ENCODE data around the gene ADAMTS18. TPM values are rescaled to one million over a fixed set of nuclear protein-coding genes. Genes with fewer than 3 reads are reported as not detected.

Gene ADAMTS18
- polyA plus RNA-seq, 1 of the 3 experiments (the other 2 are of a cell fraction): under 0.01 TPM

DNA sequence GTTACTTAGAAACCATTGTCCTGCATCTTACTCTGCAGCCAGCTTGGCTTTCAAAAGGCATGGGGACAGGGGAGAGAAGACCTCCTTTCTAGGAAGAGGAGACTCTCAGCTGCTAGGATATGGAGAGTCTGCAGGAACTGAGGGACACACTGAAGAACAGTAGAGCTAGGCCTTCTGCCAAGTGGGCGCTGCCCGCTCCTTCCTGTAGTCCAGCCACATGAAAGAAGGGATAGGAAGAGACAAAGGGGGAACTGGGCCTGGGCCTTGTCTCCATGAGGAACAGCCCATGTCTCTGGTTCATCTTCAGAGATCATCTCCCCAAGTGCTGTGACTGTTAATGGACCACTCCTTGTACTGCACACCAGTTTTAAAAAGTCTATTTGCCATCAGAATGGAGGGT lies 157.3 kb downstream of the ADAMTS18 start:
- H3F3A ChIP-seq (replicated peaks; ENCODE audit: insufficient read depth): no peaks in the 10 kb centered on the region
- H3K79me2 ChIP-seq (ENCODE audit: insufficient read depth): no peaks in the 10 kb centered on the region
- CTCF ChIA-PET: interaction anchor here (0.7 to 1.1 kb wide), 2 partner anchors 42 to 180 kb away, joined by 3 to 4 read pairs; no protein-coding TSS in a partner anchor
- no peak overlapping the region for H3K4me3 ChIP-seq (ENCODE audit: low read depth in 2 of 2, low read length in 1 of 2)
- no peaks in the 10 kb centered on the region for H4K20me1 ChIP-seq (ENCODE audit: insufficient read depth)
- no peaks in the 10 kb centered on the region for H3K36me3 ChIP-seq (replicated peaks in 1 of 2; ENCODE audit: control insufficient read depth in 1 of 2, insufficient read depth in 2 of 2, low read length in 1 of 2)
- H3K27me3 ChIP-seq (ENCODE audit: insufficient read depth): no peaks in the 10 kb centered on the region
- DNase-seq: no peak
- H3K4me1 ChIP-seq (ENCODE audit: control insufficient read depth in 1 of 2, insufficient read depth in 2 of 2, low read depth in 1 of 2, low read length in 1 of 2): no peaks in the 10 kb centered on the region
- no peak overlapping the region for H3K4me2 ChIP-seq
- TF ChIP-seq RXRA (IDR thresholded peaks at IDR 0.05; ENCODE audit: borderline replicate concordance, low read depth): no peak
- no peak for TF ChIP-seq GABPA (IDR thresholded peaks at IDR 0.05; ENCODE audit: low read depth)
- TF ChIP-seq, protein P1, sequence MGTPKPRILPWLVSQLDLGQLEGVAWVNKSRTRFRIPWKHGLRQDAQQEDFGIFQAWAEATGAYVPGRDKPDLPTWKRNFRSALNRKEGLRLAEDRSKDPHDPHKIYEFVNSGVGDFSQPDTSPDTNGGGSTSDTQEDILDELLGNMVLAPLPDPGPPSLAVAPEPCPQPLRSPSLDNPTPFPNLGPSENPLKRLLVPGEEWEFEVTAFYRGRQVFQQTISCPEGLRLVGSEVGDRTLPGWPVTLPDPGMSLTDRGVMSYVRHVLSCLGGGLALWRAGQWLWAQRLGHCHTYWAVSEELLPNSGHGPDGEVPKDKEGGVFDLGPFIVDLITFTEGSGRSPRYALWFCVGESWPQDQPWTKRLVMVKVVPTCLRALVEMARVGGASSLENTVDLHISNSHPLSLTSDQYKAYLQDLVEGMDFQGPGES (IDR thresholded peaks at IDR 0.05; ENCODE audit: low read depth, low read length): no peak
- TF ChIP-seq, protein P2, sequence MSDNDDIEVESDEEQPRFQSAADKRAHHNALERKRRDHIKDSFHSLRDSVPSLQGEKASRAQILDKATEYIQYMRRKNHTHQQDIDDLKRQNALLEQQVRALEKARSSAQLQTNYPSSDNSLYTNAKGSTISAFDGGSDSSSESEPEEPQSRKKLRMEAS (IDR thresholded peaks at IDR 0.05; ENCODE audit: low read depth): no peak
- TF ChIP-seq CHD2 (IDR thresholded peaks at IDR 0.05; ENCODE audit: low read length, partially characterized antibody): no peak
- TF ChIP-seq, protein P3, sequence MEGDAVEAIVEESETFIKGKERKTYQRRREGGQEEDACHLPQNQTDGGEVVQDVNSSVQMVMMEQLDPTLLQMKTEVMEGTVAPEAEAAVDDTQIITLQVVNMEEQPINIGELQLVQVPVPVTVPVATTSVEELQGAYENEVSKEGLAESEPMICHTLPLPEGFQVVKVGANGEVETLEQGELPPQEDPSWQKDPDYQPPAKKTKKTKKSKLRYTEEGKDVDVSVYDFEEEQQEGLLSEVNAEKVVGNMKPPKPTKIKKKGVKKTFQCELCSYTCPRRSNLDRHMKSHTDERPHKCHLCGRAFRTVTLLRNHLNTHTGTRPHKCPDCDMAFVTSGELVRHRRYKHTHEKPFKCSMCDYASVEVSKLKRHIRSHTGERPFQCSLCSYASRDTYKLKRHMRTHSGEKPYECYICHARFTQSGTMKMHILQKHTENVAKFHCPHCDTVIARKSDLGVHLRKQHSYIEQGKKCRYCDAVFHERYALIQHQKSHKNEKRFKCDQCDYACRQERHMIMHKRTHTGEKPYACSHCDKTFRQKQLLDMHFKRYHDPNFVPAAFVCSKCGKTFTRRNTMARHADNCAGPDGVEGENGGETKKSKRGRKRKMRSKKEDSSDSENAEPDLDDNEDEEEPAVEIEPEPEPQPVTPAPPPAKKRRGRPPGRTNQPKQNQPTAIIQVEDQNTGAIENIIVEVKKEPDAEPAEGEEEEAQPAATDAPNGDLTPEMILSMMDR (IDR thresholded peaks at IDR 0.05): no peak
- TF ChIP-seq EP300 (IDR thresholded peaks at IDR 0.05; ENCODE audit: borderline replicate concordance in 1 of 2, low read depth in 1 of 2, low read length in 1 of 2): no peak
- no peak for TF ChIP-seq SIN3A (IDR thresholded peaks at IDR 0.05; ENCODE audit: borderline replicate concordance, low read depth, low read length)
- TF ChIP-seq TCF12 (IDR thresholded peaks at IDR 0.05): no peak
- TF ChIP-seq EZH2phosphoT487 (IDR thresholded peaks at IDR 0.05; ENCODE audit: borderline replicate concordance, low read depth): no peak
- H3K27ac ChIP-seq (ENCODE audit: low read depth in 2 of 2, low read length in 1 of 2): no peak overlapping the region
- H2AFZ ChIP-seq (ENCODE audit: low read depth): no peak overlapping the region
- H3K9me3 ChIP-seq: no peaks in the 10 kb centered on the region
- H3K9me2 ChIP-seq: no peaks in the 10 kb centered on the region
- H3K9ac ChIP-seq: no peak overlapping the region
- 94% methylated on average over 2 of the region's 2 CpGs for WGBS (ENCODE audit: low lambda C conversion rate)
- POLR2A ChIA-PET: no interaction called here

DNA sequence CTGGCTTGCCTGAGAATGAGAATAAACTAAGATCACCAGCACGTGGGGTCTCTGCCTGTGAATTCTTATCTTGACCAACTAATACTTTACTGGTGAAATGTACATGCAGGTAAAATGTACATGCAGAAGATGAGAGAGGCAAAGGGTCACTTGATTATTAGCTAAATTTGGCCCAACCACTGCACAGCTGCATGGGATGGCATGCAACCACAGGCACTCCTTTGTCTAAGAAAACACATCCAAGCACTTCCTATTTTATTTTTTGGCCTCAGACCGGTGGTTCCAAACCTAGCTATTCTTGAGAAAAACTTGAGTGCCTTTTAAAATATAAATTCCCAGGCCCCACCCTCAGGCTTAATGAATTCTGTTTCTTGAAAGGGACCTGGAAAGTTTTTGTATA lies 157.7 kb downstream of the ADAMTS18 start:
- H3K4me3 ChIP-seq (ENCODE audit: low read depth in 2 of 2, low read length in 1 of 2): no peak overlapping the region
- H3K36me3 ChIP-seq (replicated peaks in 1 of 2; ENCODE audit: control insufficient read depth in 1 of 2, insufficient read depth in 2 of 2, low read length in 1 of 2): no peaks in the 10 kb centered on the region
- no peaks in the 10 kb centered on the region for H3K9me2 ChIP-seq
- POLR2A ChIA-PET: no interaction called here
- CTCF ChIA-PET: interaction anchor here (0.7 to 1.1 kb wide), 3 partner anchors 27 to 180 kb away, joined by 3 to 4 read pairs (median 3); no protein-coding TSS in a partner anchor
- no peaks in the 10 kb centered on the region for H3K4me1 ChIP-seq (ENCODE audit: control insufficient read depth in 1 of 2, insufficient read depth in 2 of 2, low read depth in 1 of 2, low read length in 1 of 2)
- no peak overlapping the region for H3K27ac ChIP-seq (ENCODE audit: low read depth in 2 of 2, low read length in 1 of 2)
- H3K27me3 ChIP-seq (ENCODE audit: insufficient read depth): no peaks in the 10 kb centered on the region
- no peaks in the 10 kb centered on the region for H4K20me1 ChIP-seq (ENCODE audit: insufficient read depth)
- H3K9ac ChIP-seq: no peak overlapping the region
- WGBS (ENCODE audit: low lambda C conversion rate): 49% methylated on average over 2 of the region's 2 CpGs
- no peaks in the 10 kb centered on the region for H3K9me3 ChIP-seq
- no peak overlapping the region for H2AFZ ChIP-seq (ENCODE audit: low read depth)
- no peaks in the 10 kb centered on the region for H3K79me2 ChIP-seq (ENCODE audit: insufficient read depth)
- no peak overlapping the region for H3K4me2 ChIP-seq
- DNase-seq: no peak
- no peaks in the 10 kb centered on the region for H3F3A ChIP-seq (replicated peaks; ENCODE audit: insufficient read depth)
- no peak for TF ChIP-seq FOSL2 (IDR thresholded peaks at IDR 0.05; ENCODE audit: borderline replicate concordance, low read depth)
- no peak for TF ChIP-seq GABPA (IDR thresholded peaks at IDR 0.05; ENCODE audit: low read depth)
- no peak for TF ChIP-seq MEF2A (IDR thresholded peaks at IDR 0.05; ENCODE audit: borderline replicate concordance, low read depth)
- no peak for TF ChIP-seq ELF1 (IDR thresholded peaks at IDR 0.05)
- TF ChIP-seq, protein P4, sequence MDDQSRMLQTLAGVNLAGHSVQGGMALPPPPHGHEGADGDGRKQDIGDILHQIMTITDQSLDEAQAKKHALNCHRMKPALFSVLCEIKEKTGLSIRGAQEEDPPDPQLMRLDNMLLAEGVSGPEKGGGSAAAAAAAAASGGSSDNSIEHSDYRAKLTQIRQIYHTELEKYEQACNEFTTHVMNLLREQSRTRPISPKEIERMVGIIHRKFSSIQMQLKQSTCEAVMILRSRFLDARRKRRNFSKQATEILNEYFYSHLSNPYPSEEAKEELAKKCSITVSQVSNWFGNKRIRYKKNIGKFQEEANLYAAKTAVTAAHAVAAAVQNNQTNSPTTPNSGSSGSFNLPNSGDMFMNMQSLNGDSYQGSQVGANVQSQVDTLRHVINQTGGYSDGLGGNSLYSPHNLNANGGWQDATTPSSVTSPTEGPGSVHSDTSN (IDR thresholded peaks at IDR 0.05): no peak
- no peak for TF ChIP-seq RXRA (IDR thresholded peaks at IDR 0.05; ENCODE audit: borderline replicate concordance, low read depth)
- no peak for TF ChIP-seq TCF12 (IDR thresholded peaks at IDR 0.05)
- TF ChIP-seq RAD21 (IDR thresholded peaks at IDR 0.05; ENCODE audit: low read length): no peak
- no peak for TF ChIP-seq EZH2phosphoT487 (IDR thresholded peaks at IDR 0.05; ENCODE audit: borderline replicate concordance, low read depth)
- TF ChIP-seq, protein P5, sequence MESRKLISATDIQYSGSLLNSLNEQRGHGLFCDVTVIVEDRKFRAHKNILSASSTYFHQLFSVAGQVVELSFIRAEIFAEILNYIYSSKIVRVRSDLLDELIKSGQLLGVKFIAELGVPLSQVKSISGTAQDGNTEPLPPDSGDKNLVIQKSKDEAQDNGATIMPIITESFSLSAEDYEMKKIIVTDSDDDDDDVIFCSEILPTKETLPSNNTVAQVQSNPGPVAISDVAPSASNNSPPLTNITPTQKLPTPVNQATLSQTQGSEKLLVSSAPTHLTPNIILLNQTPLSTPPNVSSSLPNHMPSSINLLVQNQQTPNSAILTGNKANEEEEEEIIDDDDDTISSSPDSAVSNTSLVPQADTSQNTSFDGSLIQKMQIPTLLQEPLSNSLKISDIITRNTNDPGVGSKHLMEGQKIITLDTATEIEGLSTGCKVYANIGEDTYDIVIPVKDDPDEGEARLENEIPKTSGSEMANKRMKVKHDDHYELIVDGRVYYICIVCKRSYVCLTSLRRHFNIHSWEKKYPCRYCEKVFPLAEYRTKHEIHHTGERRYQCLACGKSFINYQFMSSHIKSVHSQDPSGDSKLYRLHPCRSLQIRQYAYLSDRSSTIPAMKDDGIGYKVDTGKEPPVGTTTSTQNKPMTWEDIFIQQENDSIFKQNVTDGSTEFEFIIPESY (IDR thresholded peaks at IDR 0.05; ENCODE audit: borderline replicate concordance, low read depth): no peak
- TF ChIP-seq, protein P6, sequence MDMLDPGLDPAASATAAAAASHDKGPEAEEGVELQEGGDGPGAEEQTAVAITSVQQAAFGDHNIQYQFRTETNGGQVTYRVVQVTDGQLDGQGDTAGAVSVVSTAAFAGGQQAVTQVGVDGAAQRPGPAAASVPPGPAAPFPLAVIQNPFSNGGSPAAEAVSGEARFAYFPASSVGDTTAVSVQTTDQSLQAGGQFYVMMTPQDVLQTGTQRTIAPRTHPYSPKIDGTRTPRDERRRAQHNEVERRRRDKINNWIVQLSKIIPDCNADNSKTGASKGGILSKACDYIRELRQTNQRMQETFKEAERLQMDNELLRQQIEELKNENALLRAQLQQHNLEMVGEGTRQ (IDR thresholded peaks at IDR 0.05; ENCODE audit: borderline replicate concordance, low read depth, low read length): no peak
- no peak for TF ChIP-seq EP300 (IDR thresholded peaks at IDR 0.05; ENCODE audit: borderline replicate concordance in 1 of 2, low read depth in 1 of 2, low read length in 1 of 2)
- TF ChIP-seq FOXJ3 (CRISPR knock-in tag; IDR thresholded peaks at IDR 0.05): no peak
- TF ChIP-seq POLR2AphosphoS5 (IDR thresholded peaks at IDR 0.05; ENCODE audit: low read depth, low read length): no peak
- TF ChIP-seq, protein P2 (IDR thresholded peaks at IDR 0.05; ENCODE audit: low read depth): no peak
